Measurements from ENCODE around the gene RABIF.
"Not testable (repeated sequence)": the region's sequence is repeated elsewhere in the genome, so short reads cannot be mapped to it uniquely, and the experiment has no call there.

- TF ChIP-seq CTCF, POLR2A (IDR thresholded peaks at IDR 0.05): not testable (repeated sequence)
Measured at GRCh38 chr1:202936409-202936808, 47.5 kb upstream of the RABIF start.

Measured in adrenal gland (tissue), 5 donors.